ENCODE measurements around the gene PEX5.
"Not testable (repeated sequence)": the region's sequence is repeated elsewhere in the genome, so short reads cannot be mapped to it uniquely, and the experiment has no call there.

The PEX5 gene

GRCh38 chr12:7213745-7214144 lies 24.3 kb downstream of the PEX5 start:
- not testable (repeated sequence) for DNase-seq (ENCODE audit: low spot score)

- DNase-seq (ENCODE audit: low spot score) = no peak
Measured at GRCh38 chr12:7217475-7218069, 28.1 kb downstream of the PEX5 start.

GRCh38 chr12:7219599-7220243 lies 30.2 kb downstream of the PEX5 start:
- peak; percentile 70 for DNase-seq (ENCODE audit: low spot score)

- no peak for DNase-seq (ENCODE audit: low spot score)
Measured at GRCh38 chr12:7221486-7221885, 32.0 kb downstream of the PEX5 start.

- DNase-seq (ENCODE audit: low spot score) = no peak
Measured at GRCh38 chr12:7229741-7230140, 40.3 kb downstream of the PEX5 start.

GRCh38 chr12:7241404-7242005 lies 52.0 kb downstream of the PEX5 start:
- DNase-seq (ENCODE audit: low spot score) = no peak

GRCh38 chr12:7242176-7243101 lies 53.0 kb downstream of the PEX5 start:
- DNase-seq (ENCODE audit: low spot score) = no peak

GRCh38 chr12:7251328-7251996 lies 62.0 kb downstream of the PEX5 start:
- not testable (repeated sequence) for DNase-seq (ENCODE audit: low spot score)

GRCh38 chr12:7259060-7259459 lies 69.6 kb downstream of the PEX5 start:
- no peak for DNase-seq (ENCODE audit: low spot score)

All from kidney capillary endothelial cell (primary cell).